ENCODE measurements around the gene MALRD1. TPM values are rescaled to one million over a fixed set of nuclear protein-coding genes. Genes with fewer than 3 reads are reported as not detected.

Gene MALRD1
- 8.2 and 9.8 TPM in 2 replicates for total RNA-seq (2022)
- percentile 63 among the genes with signal in this experiment for Bru-seq, nascent RNA
- percentile 48 among the genes with signal in this experiment for BruChase-seq, experiment 1, labeled RNA remaining after a 2-hour chase
- percentile 49 among the genes with signal in this experiment for BruChase-seq, experiment 2, labeled RNA remaining after a 6-hour chase
- long read RNA-seq, full-length matches to known transcripts = 1 of 14 reads
- long read RNA-seq, partial matches to known transcripts = 5 of 14 reads
- long read RNA-seq, other reads (novel, unspliced or antisense) = 8 of 14 reads

GRCh38 chr10:19048489-19048888 lies at the start of gene MALRD1:
Gene MALRD1 (plus strand): TSS chr10:19048801. CDS start chr10:19048939, 138 bp downstream.
- Histone ChIP-seq H3K9me3 (no peaks in the 10 kb centered on the region), H3K4me3 (ENCODE audit: low read depth, low read length) (peak within 1 kb of the TSS; percentile 27), H3K4me1 (peaks cover 11% of the 10 kb centered on the region), H3K27me3 (replicated peaks; ENCODE audit: control insufficient read depth, insufficient read depth, low read length) (no peaks in the 10 kb centered on the region), H3K36me3 (ENCODE audit: control insufficient read depth, insufficient read depth, low read length) (peaks cover 7% of the 10 kb centered on the region)
- POLR2A ChIA-PET = no interaction called here
- CTCF ChIA-PET = interaction anchor here (0.5 kb wide), 1 partner anchor 11 kb away, joined by 3 read pairs; no protein-coding TSS in a partner anchor
- no TSS peak for BruUV-seq (replicated peaks)
- intact Hi-C loops (cut with micrococcal nuclease; ENCODE audit: unreplicated experiment) = loop anchor here (1.0 to 5.0 kb wide), 4 partner anchors 10 to 361 kb away; no protein-coding TSS in a partner anchor
- peaks cover 26% of the 10 kb centered on the region for H3K4me1 Mint-ChIP-seq (ENCODE audit: low read depth, unreplicated experiment)
- DNase-seq = peak in 1 of 2 experiments; percentile 21
- H3K4me3 Mint-ChIP-seq (ENCODE audit: unreplicated experiment) = peak within 1 kb of the TSS; percentile 64
- H3K36me3 Mint-ChIP-seq (ENCODE audit: insufficient read depth, unreplicated experiment) = peaks cover 10% of the 10 kb centered on the region
- peaks cover 13% of the 10 kb centered on the region for H3K9me3 Mint-ChIP-seq (ENCODE audit: unreplicated experiment)
- no peak for TF ChIP-seq CTCF (IDR thresholded peaks at IDR 0.05; ENCODE audit: insufficient read depth in 1 of 2, low read depth in 1 of 2, low read length in 1 of 2, severe bottlenecking in 1 of 2, unreplicated experiment in 1 of 2)
- no peaks in the 10 kb centered on the region for H3K27me3 Mint-ChIP-seq (ENCODE audit: insufficient read depth, unreplicated experiment)
- H3K27ac Mint-ChIP-seq (ENCODE audit: unreplicated experiment) = peak within 1 kb of the TSS; percentile 13

GRCh38 chr10:19003341-19003740 lies 45.3 kb upstream of the MALRD1 start:
- Histone ChIP-seq H3K4me1 (no peaks in the 10 kb centered on the region), H3K9me3 (no peaks in the 10 kb centered on the region), H3K27me3 (replicated peaks; ENCODE audit: control insufficient read depth, insufficient read depth, low read length) (no peaks in the 10 kb centered on the region), H3K4me3 (ENCODE audit: low read depth, low read length) (no peak overlapping the region), H3K36me3 (ENCODE audit: control insufficient read depth, insufficient read depth, low read length) (no peaks in the 10 kb centered on the region)
- Mint-ChIP-seq H3K4me3 (ENCODE audit: unreplicated experiment) (no peak overlapping the region), H3K36me3 (ENCODE audit: insufficient read depth, unreplicated experiment) (no peaks in the 10 kb centered on the region), H3K4me1 (ENCODE audit: low read depth, unreplicated experiment) (peaks cover 6% of the 10 kb centered on the region), H3K27ac (ENCODE audit: unreplicated experiment) (no peak overlapping the region), H3K9me3 (ENCODE audit: unreplicated experiment) (peaks cover 30% of the 10 kb centered on the region), H3K27me3 (ENCODE audit: insufficient read depth, unreplicated experiment) (no peaks in the 10 kb centered on the region)
- POLR2A ChIA-PET = no interaction called here
- CTCF ChIA-PET = no interaction called here
- intact Hi-C loops (cut with micrococcal nuclease; ENCODE audit: unreplicated experiment) = no loop called here
- no peak for TF ChIP-seq CTCF (IDR thresholded peaks at IDR 0.05; ENCODE audit: insufficient read depth in 1 of 2, low read depth in 1 of 2, low read length in 1 of 2, severe bottlenecking in 1 of 2, unreplicated experiment in 1 of 2)
- no TSS peak for BruUV-seq (replicated peaks)
- DNase-seq = no peak

- Histone ChIP-seq H3K4me3 (ENCODE audit: low read depth, low read length) (no peak overlapping the region), H3K9me3 (0 out of 2 replicates have a peak, but pooled peaks cover 5% of the 10 kb centered on the region), H3K4me1 (no peaks in the 10 kb centered on the region), H3K36me3 (ENCODE audit: control insufficient read depth, insufficient read depth, low read length) (no peaks in the 10 kb centered on the region), H3K27me3 (replicated peaks; ENCODE audit: control insufficient read depth, insufficient read depth, low read length) (no peaks in the 10 kb centered on the region)
- Mint-ChIP-seq H3K9me3 (ENCODE audit: unreplicated experiment) (peaks cover 67% of the 10 kb centered on the region), H3K27ac (ENCODE audit: unreplicated experiment) (no peak overlapping the region), H3K27me3 (ENCODE audit: insufficient read depth, unreplicated experiment) (no peaks in the 10 kb centered on the region), H3K4me3 (ENCODE audit: unreplicated experiment) (no peak overlapping the region), H3K36me3 (ENCODE audit: insufficient read depth, unreplicated experiment) (no peaks in the 10 kb centered on the region), H3K4me1 (ENCODE audit: low read depth, unreplicated experiment) (no peaks in the 10 kb centered on the region)
- no peak for TF ChIP-seq CTCF (IDR thresholded peaks at IDR 0.05; ENCODE audit: insufficient read depth in 1 of 2, low read depth in 1 of 2, low read length in 1 of 2, severe bottlenecking in 1 of 2, unreplicated experiment in 1 of 2)
- CTCF ChIA-PET = no interaction called here
- no TSS peak for BruUV-seq (replicated peaks)
- intact Hi-C loops (cut with micrococcal nuclease; ENCODE audit: unreplicated experiment) = no loop called here
- POLR2A ChIA-PET = no interaction called here
- no peak for DNase-seq
These were observed 36.5 kb upstream of the MALRD1 start for GRCh38 chr10:19012111-19012510.
